CD4-positive, alpha-beta T cell treated with Interleukin-6 at 100 ng/mL for 8 hours (primary cell): Measurements from ENCODE around the gene GMCL2.
"Not testable (repeated sequence)": the region's sequence is repeated elsewhere in the genome, so short reads cannot be mapped to it uniquely, and the experiment has no call there.

Experiments used
- DNase-seq: peaks from one replicate; pipeline ENCODE4 v3.0.0-alpha.2; 2020; ENCODE audit warnings: mixed read lengths, low spot score

The GMCL2 gene, protein sequence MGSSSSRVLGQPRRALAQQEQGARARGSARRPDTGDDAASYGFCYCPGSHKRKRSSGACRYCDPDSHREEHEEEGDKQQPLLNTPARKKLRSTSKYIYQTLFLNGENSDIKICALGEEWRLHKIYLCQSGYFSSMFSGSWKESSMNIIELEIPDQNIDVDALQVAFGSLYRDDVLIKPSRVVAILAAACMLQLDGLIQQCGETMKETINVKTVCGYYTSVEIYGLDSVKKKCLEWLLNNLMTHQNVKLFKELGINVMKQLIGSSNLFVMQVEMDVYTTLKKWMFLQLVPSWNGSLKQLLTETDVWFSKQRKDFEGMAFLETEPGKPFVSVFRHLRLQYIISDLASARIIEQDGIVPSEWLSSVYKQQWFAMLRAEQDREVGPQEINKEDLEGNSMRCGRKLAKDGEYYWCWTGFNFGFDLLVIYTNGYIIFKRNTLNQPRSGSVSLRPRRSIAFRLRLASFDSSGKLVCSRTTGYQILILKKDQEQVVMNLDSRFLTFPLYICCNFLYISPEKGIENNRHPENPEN

DNA sequence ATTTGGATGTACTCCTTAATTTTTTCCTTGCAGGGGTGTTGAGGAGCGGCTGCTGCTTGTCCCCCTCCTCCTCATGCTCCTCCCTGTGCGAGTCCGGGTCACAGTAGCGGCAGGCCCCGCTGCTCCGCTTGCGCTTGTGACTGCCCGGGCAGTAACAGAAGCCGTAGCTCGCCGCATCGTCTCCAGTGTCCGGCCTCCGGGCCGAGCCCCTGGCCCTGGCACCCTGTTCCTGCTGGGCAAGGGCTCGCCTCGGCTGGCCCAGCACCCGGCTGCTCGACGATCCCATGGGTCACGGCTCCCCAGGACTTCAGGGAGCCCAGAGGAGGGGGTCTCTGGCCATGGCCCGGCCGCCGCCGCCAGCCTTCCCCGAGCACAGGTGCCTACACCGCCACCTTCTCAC, at the start of gene GMCL2:
GMCL2 (minus strand) TSS at position 358 of the 400 bp plus-strand sequence; CDS start at position 286, 72 bp downstream.
- no peak for DNase-seq

DNA sequence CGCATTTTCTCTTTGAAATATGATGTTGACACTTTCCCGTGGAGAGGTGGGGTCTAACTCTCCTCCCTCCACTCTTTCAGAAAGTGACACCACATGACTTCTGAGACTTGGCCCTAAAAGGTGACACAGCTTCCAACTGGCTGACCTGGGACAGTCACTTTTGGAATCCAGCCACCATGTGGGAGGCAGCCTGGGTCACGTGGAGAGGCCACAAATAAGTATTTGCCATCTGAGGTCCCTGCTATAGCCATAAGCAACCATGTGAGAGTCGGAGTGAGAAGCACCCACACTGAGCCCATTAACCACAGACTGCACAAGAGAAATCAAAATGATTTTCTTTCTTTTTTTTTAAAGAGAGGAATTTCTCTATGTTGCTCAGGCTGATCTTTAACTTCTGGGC, 49.5 kb upstream of the GMCL2 start:
- DNase-seq, result no peak

DNA sequence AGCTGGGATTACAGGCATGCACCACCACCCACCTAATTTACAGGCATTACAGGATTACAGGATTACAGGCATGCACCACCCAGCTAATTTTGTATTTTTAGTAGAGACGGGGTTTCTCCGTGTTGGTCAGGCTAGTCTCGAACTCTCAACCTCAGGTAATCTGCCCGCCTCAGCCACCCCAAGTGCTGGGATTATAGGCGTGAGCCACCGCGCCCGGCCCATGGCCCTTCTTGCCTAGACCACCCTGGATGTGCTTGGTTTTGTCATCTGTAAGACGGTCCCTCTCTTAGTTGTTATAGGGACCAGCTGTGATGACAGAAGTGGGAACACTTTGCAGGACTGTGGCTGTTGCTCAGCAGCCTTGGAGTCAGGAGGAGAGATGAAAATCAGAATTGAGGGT, 49.0 kb upstream of the GMCL2 start:
- DNase-seq, result no peak

DNA sequence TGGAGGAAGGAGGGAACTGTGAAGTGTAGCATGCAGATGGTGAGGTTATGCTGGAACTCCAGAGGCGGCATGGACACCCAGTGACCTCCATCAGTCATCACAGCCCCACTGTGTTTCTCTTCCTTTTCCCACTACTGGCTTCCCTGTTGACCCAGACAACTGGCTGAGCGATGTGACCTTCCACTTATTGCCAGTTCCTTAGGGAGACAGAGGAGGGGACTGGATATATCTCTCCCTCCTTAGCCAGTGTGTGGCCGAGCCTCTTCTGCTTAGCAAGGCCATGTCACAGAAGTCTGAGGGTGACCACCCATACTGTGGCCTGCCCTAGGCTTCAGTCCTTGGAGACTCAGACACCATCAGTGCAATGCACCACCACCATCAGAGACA, 48.4 kb upstream of the GMCL2 start:
- no peak for DNase-seq

DNA sequence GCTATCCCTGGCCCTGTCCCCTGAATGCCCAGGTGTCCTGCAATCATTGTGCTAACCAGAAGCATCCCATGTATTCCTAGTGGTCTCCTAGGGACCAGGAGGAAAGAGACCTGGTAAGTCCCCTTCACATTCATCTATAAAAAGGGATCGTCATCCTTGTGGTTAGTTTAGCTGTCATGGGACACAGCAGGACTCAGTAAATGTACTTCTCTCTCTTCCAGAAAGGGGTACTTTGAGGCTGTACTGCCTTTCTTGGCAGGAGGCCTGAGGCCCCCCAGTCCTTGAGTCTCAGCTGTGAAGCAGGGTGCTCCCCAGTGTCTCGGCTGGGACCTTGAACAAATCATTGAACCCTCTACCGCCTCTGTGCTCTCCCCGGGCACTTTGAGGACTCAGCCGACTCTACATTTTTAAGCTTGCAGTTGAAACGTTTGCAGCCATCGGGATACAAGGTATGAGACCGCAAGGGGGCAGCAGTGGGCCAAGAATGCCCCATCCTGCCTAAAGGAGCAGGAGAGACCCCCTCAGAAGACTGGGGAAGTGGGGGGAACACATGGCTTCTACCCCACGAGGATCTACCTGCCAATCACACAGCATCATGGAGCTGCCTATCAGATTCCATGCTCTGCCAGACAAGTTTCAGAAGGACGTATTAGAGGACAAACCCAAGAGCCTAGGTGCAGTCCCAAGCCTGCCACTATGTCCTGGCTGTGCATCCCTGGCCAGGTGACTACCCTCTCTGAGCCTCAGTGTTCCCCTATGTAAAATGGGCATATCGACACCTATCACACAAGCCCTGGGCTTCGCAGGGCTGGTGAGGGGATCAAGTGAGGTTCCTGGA, 47.8 kb upstream of the GMCL2 start:
- DNase-seq, result peak; percentile 70

DNA sequence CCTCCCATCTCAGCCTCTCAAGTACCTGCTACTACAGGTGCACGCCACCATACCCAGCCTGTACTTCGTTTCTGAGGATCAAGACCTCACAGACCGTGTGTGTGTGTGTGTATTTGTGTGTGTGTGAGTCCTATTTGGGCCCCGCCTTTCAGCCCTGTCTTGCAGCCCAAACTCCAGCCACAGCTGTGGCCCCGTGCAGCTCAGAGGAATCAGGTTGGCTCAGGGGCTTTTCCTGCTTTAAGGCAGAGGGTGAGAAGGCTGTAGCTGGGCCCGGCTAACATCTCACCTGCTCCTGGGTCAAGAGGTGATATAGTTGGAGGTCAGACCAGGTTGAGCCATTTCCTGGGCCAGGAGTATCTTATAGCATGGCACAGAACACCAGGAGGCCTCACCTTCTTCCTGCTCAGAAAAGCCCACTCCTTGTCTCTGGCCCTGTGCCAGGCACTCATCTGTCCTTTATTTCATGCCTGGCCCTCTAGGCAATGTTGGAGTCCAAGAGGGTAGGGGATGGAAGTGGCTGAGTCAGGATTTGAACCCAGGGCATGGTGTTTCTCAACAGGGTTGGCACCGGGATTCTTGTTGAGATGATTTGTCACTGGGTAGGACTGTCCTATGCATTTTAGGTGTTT, 47.1 kb upstream of the GMCL2 start:
- no peak for DNase-seq

DNA sequence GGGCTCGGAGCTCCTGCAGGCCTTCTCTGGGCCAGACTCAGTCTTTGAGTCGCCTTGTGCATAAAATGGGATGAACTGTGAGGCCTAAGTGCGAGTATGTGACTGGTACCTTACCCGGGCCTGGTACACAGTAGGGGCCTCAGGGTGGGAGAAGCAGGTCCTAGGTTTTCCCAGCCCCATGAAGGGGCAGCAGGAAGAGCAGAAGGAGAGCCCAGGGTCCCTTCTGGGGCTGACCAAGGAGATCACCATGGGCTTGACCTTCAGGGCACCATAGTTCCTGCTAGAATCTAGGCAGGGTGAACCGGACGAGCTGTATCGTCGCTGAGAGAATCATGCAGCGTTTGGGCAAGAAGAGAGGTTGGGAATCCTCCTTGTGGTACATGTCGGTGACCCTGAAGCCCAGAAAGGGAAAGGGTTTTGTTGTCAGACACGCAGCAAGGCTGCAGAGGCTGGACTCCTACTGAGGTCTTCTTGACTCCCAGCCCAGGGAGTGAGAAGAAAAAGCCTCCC, 45.8 kb upstream of the GMCL2 start:
- DNase-seq, result no peak

DNA sequence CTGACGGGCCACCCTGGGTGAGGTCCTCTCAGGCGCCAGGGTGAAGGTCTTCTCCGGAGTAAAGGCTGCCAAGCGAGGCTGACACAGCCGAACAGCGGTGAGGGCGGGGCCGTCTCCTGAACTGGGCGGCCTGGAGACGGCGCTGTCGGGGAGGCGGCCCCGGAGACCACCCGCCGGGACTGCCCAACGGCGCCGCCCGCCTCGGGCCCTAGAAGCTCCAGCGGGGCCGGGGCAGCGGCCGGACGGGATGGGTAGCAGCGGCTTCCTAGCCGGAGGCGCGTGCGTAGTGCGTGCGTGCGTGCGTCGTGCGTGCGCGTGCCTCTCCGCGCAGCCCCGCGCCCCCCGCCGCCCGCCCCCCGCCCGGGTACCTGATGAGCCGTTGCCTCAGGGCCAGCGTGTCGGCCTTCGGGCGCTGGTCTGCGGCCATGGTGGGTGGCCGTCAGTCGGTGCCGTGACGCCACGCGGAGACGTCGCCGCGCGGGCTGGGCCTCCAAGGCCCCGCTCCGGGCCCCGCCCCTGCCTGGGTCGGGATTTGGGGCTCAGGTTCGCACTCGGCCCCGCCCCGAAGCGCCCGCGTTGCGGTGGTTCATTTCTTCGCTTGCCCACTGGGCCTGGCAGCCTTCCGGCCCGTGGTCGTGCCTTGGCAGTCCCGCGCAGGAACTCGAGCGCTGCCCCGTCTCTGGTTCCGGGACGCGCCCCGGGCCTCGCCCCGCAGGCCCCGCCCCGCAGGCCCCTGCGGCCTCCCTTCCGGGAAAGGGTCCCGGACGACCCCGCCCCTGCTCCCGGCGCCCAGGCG, 45.2 kb upstream of the GMCL2 start, which contains the start of gene PHYKPL:
PHYKPL (minus strand) TSS at position 679 of the 796 bp plus-strand sequence; CDS start at position 427, 252 bp downstream.
- DNase-seq, result peak; percentile 66

DNA sequence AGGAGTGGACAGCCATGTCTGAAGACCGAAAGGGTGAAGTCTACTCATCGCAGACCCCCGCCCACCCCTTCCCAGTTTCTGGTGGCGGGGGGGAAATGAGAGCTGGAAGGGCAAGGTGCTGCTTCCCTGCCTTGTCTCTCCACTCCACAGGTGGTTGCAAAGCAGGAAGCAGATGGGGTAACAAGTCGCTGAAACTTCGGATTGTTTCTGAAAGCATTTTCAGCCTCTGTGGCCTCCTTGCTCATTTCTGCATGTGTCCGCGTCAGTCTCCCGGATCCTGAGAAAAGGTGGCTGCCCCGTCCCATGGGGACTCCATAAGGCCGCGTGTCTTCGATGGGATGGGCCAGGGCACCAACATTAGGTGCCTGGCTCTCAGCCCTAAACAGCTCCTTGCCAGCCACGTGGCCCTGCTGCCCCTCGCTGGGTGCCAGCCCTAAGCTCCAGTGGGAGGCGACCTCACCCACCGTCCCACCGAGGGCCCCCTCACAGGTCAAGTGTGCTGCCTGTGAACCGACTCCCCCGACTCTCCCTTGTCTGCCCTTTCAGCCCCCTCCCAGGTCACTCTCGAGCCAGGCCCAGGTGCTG, 44.5 kb upstream of the GMCL2 start:
- DNase-seq, result no peak

DNA sequence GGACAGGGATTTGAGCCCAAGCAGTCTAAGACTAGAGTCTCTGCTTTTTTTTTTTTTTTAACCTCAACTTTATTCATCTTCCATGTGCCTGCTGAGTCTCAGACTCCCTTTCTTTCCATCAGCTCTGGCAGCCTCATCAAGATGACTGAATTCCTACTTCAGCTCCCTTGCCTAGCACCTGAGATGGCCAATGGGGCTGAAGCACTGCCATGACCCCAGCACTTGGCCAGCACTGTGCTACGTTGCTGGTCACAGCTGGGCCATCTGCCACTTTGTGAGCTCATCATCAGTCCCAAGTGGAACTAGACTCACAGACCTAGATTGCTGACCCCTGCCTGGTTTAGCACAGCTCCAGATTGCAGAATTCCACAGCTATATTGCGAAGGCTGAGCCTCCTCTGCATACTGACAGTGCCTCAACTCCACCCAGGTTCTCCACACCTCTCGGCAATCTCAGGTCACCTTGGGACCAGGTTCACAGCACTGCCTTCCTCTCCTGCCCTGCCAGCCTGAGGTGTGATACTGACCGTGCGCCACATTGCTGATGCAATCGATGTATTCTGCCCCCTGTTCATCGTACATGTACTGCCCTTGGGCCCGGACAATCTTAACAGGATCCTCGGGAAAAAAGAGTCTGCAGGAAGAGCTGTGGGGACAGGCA, 43.8 kb upstream of the GMCL2 start:
- DNase-seq, result no peak

DNA sequence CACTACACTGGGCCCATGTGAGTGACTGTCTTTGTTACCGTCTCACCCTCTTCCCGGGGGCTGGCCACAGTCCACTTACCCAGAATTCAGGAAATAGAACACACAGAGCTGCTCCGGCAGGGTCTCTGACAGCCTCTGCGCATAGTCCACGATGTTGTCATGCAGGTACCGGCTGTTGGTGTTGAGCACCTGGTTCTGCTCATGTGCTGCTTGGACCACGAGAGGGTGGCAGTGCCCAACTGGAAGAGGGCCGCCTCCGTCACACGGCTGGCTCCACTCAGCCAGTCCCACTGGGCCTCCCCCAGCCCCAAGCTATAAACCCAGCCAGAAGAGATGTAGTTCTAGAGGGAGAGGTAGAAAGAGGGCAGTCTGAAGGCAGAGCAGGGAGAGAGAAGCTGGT, 42.7 kb upstream of the GMCL2 start:
- DNase-seq, result no peak

DNA sequence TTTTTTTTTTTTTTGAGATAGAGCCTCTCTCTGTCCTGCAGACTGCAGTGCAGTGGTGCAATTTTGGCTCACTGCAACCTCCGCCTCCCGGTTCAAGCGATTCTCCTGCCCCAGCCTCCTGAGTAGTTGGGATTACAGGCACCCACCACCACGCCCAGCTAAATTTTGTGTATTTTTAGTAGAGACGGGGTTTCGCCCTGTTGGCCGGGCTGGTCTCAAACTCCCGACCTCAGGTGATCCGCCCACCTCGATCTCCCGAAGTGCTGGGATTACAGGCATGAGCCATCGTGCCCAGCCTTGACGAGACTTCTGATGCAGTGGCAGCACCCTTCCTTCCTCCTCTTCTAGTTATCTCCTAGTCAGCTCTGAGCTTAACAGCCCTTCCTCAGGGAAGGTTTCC, 41.9 kb upstream of the GMCL2 start:
- DNase-seq, result not testable (repeated sequence)

DNA sequence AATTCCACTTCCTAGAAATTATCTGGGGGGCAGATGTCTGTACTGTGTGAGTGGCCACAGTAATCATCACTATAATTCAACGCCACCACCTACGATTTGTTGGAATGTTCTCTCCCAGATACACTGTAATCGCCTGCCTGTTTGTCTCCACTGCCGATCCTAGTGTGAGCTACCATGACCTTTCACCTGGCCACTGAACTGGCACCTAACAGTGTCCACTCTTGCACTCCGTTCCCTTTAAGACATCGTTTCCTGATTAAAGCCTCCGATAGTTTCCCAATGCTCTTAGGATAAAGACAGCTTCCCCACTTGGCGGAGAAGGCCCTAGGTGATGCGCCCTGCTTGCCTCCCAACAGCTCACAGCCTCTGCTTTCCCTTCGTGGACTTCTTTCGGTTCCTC, 41.4 kb upstream of the GMCL2 start:
- no peak for DNase-seq

DNA sequence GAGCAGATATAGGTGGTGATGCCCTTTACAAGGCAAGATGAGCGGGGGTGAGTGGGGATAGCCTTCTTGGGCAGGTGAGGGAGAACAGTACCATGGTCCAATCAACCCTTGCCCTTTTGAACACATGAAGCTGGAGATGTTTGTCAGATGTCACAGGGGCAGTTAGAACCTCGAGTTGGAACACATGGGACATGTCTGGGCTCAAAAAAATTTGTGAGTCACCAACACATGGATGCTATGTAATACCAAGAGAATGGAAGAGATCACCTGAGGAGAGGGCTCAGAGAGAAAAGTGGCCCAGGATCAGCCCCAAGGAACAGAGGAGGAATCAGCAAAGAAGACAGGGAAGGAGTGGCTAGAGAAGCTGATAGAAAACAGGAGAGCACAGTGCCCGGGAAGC, 40.8 kb upstream of the GMCL2 start:
- DNase-seq, result no peak

DNA sequence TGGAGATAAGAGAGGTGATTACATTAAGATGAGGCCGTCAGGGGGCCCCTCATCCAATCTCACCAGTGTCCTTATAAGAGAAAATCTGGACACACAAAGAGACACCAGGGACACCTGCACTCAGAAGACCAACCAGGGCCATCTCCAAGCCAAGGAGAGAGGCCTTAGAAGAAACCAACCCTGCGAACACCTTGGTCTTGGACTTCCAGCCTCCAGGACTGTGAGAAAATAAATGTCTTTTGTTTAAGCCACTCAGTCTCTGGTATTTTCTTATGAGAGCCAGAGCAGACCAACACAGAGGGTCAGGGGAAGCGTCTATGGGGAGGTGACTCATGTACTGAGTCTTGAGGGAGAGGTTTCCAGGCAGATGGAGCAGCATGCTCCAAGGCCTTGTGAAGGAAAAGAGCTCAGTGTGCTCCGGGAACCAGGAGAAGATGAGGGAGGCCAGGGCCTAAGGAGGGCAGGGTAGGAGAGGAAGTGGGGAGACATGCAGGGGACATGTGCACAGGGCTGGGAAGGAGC, 40.0 kb upstream of the GMCL2 start:
- DNase-seq, result no peak

DNA sequence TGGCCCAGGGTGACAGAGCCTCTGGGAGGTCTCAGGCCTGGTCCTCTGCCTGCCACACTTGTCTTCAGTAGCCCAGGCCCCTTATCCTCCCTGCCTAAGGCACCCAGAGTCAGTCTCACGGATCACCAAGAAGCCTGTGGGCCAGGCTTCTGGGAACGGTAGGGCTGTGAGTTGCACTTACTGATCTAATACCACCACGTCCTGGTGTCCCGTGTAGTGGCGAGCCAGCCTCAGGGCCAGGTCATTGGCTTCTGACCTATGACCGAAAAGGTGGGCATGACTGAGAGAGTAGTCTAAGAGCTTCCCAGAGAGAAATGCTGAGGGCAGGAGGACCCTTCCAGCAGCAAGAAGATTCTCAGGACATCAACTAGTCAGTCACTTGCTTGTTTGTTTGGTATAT, 38.0 kb upstream of the GMCL2 start:
- no peak for DNase-seq

DNA sequence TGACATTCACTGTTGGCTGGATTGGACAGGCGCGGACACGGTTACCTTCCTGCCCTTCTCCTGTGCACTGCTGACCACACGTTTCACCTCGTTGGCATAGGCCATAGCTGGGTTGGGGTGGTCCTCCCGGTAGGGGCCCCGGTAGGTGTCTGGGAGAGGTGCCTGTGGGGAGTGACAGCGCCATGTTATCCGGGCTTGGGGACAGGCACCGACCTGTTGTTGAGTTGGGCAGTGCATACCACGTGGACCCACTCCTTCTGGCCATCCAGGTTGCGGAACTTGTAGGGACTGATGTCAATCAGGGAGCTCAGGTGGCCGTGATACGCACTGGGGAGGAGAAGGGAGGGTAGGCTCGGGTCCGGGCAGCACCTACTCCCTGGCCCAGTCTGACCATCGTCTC, 37.2 kb upstream of the GMCL2 start:
- DNase-seq, result no peak

DNA sequence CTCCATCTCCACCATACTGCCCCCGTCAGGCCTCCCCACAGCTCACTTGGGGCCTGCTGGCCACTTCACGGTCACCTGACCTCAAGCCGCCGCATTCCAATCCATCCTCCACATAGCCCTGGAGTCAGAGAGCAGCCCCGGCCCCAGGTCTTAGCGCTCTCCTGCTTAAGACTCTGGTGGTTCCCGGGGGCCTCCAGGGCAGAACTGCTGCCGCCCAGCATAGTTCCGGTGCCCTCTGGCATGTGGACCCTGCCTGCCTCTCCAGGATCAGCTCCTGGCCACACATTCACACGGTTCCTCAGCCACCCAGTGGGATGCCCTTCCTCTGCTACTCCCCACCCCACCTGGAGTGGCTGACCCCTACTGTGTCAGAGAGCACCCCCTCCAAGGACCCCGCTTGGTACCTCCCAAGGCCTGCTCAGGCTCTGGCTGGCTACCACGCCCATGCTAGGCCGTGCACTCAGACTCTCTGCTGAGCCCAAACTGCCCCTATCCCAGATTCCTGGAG, 36.7 kb upstream of the GMCL2 start:
- no peak for DNase-seq

DNA sequence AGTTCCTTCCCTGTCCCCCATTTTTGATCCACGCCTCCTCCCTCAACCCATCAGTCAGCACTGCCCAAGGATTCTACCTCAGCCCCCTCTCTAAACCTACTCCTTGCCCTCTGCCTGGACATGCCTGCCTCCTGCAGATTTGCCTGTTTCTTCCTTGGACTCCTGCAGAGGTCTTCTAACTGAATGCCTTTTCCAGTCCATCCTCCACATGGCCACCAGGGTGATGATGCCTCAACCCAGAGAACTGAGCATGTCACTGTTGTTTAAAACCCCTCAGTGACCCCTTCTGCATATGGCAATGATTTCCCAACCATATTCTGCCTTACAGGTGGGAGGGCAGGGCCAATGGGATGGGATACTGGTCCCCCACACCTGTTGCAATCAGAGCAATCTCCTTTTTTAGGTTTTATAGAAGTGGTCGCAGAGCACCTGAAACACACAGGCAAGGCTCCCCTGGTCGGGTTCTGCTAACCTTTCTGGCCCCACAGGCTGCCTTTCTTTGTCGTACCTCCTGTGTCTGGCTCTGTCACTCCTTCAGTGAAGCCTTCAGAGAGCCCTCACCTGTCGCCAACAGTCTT, 36.1 kb upstream of the GMCL2 start:
- no peak for DNase-seq

DNA sequence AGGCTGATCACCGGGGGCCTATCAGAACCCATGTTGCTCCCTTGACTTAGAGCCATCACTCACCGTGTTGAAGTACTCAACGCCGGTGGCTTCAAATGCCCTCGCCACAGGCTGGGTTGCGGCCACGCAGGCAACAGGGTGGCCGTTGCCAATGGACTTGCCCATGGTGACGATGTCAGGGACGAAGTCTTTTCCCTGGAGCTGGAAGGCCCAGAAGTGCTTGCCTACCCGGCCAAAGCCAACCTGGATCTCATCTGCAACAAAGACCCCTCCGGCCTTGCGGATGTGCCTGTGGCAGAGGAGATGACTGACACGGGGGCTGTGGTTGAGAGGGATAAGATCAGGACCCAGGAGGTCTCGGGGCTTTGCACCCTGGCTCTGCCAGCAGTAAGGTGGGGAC, 35.1 kb upstream of the GMCL2 start:
- DNase-seq, result no peak
